ENCODE results near the gene FMN1.

DNA sequence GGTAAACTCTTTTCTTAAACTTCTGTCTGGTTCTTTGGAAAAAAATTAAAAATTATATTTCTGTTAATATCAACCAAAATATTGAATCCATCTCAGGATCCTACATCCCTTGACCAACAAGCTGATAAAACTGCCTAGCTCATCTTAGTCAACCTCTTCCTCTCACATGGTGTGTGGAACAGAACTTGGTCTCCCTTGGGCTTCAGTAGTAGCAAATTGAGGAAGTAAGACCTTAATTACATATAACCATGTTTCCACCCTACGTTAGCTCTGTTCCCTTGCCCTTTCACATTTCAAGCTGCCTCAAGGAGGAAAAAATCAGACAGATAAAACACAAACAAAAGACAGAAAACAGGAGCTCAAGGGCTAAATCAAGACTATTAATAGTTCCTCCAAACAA lies 360.4 kb downstream of the FMN1 start:
- TF ChIP-seq, protein P1, sequence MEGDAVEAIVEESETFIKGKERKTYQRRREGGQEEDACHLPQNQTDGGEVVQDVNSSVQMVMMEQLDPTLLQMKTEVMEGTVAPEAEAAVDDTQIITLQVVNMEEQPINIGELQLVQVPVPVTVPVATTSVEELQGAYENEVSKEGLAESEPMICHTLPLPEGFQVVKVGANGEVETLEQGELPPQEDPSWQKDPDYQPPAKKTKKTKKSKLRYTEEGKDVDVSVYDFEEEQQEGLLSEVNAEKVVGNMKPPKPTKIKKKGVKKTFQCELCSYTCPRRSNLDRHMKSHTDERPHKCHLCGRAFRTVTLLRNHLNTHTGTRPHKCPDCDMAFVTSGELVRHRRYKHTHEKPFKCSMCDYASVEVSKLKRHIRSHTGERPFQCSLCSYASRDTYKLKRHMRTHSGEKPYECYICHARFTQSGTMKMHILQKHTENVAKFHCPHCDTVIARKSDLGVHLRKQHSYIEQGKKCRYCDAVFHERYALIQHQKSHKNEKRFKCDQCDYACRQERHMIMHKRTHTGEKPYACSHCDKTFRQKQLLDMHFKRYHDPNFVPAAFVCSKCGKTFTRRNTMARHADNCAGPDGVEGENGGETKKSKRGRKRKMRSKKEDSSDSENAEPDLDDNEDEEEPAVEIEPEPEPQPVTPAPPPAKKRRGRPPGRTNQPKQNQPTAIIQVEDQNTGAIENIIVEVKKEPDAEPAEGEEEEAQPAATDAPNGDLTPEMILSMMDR (IDR thresholded peaks at IDR 0.05): no peak
- TF ChIP-seq POLR2A (IDR thresholded peaks at IDR 0.05): no peak

All from testis (tissue), 2 donors.